K562 (cell line): Measurements from ENCODE around the gene SKIL. TPM values are rescaled to one million over a fixed set of nuclear protein-coding genes. Genes with fewer than 3 reads are reported as not detected.

Experiments
- CREB1 ChIP-seq, 2 experiments: sonication (generic) in 1 of 2; formaldehyde crosslinking in 1 of 2; IDR thresholded peaks; 2 replicates each; pipeline versions ENCODE4 v1.6.1 to v1.8.0; 2012 to 2022; ENCODE audit warnings: inconsistent platforms in 1 of 2, mild to moderate bottlenecking in 1 of 2, missing genetic modification reagents in 1 of 2, moderate library complexity in 1 of 2
- EP400 ChIP-seq: fragments of 450-650 bp; IDR thresholded peaks from 2 replicates; pipeline ENCODE4 v1.6.1; 2017; ENCODE audit warnings: antibody characterized with exemption, mild to moderate bottlenecking, moderate library complexity
- GTF2F1 ChIP-seq: IDR thresholded peaks from 2 replicates; pipeline ENCODE4 v1.6.1; 2011; ENCODE audit warnings: low read depth, low read length, improper control_type of control experiment
- ZFP30 ChIP-seq: fragments of 250-450 bp; sonication (Bioruptor Pico); IDR thresholded peaks from 2 replicates; pipeline ENCODE4 v1.8.0; 2022; ENCODE audit warnings: moderate library complexity, mild to moderate bottlenecking, inconsistent platforms, borderline replicate concordance
- ZNF444 ChIP-seq: fragments of 250-450 bp; sonication (Bioruptor Pico); IDR thresholded peaks from 2 replicates; pipeline ENCODE4 v1.4.0; 2020; ENCODE audit warnings: mild to moderate bottlenecking, moderate library complexity
- polyA plus RNA-seq, 8 experiments: library from polyadenylated mRNA; depleted of rRNA in 4 of 8; stranded (reverse) in 5 of 8; unstranded in 3 of 8; fragments of >200 nt; fragmentation: Nextera tagmentation in 2 of 8; fragmentation: Illumina TruSeq in 1 of 8; extraction: Ambion mirVana in 2 of 8; extraction: Trizol in 1 of 8; gene quantifications; 2 replicates each; pipeline versions ENCODE4 v1.2.1 to v1.2.3, GENCODE V29; 2011 to 2014; ENCODE audit warnings: inconsistent platforms in 1 of 8, missing spikeins in 1 of 8
- total RNA-seq, 7 experiments: library from RNA; depleted of rRNA in 6 of 7; stranded (reverse); fragments of >200 nt in 6 of 7; fragmentation: Illumina TruSeq in 2 of 7; extraction: Trizol in 2 of 7; gene quantifications; 2 replicates each; pipeline versions ENCODE4 v1.2.1 to v1.2.3, GENCODE V29; 2011 to 2021; ENCODE audit warnings: low replicate concordance in 1 of 7
- TF ChIP-seq, protein P1 (sequence below): IDR thresholded peaks from 2 replicates; pipeline ENCODE4 v1.6.1; 2016; ENCODE audit warnings: missing genetic modification characterization, missing compliant biosample characterization
- TF ChIP-seq, protein P2 (sequence below): sonication (generic); formaldehyde crosslinking; IDR thresholded peaks from 2 replicates; pipeline ENCODE4 v1.8.1; 2023; ENCODE audit warnings: mild to moderate bottlenecking, missing genetic modification reagents
- TF ChIP-seq, protein P3 (sequence below): sonication (generic); formaldehyde crosslinking; IDR thresholded peaks from 2 replicates; pipeline ENCODE4 v1.8.1; 2023; ENCODE audit warnings: missing genetic modification reagents, mild to moderate bottlenecking, borderline replicate concordance
- TF ChIP-seq, protein P4 (sequence below): sonication (generic); formaldehyde crosslinking; IDR thresholded peaks from 2 replicates; pipeline ENCODE4 v1.8.0; 2022; ENCODE audit warnings: missing genetic modification reagents, mild to moderate bottlenecking, moderate library complexity, borderline replicate concordance

SKIL gene
- total and polyA plus RNA-seq, 9 of the 15 experiments (the other 6 are each of a cell fraction or from before 2014, with no cell fraction given): 4.3 to 19.1 (median 9.7) TPM

DNA sequence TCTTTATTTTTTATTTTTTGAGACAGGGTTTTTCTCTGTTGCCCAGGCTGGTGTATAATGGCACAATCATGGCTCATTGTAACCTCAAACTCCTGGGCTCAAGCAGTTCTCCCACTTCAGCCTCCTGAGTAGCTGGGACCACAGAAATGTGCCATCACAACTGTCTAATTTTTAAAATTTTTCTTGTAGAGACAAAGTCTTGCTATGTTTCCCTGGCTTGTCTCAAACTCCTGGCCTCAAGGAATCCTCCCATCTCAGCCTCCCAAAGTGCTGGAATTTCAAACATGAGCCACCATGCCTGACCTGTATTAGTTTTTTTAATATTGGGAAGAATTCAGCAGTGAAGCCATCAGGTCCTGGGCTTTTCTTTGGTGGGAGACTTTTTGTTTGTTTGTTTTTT lies 47.6 kb downstream of the SKIL start (continued):
- TF ChIP-seq, protein P1, sequence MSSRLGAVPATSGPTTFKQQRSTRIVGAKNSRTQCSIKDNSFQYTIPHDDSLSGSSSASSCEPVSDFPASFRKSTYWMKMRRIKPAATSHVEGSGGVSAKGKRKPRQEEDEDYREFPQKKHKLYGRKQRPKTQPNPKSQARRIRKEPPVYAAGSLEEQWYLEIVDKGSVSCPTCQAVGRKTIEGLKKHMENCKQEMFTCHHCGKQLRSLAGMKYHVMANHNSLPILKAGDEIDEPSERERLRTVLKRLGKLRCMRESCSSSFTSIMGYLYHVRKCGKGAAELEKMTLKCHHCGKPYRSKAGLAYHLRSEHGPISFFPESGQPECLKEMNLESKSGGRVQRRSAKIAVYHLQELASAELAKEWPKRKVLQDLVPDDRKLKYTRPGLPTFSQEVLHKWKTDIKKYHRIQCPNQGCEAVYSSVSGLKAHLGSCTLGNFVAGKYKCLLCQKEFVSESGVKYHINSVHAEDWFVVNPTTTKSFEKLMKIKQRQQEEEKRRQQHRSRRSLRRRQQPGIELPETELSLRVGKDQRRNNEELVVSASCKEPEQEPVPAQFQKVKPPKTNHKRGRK (tag): no peak
- TF ChIP-seq, protein P2, sequence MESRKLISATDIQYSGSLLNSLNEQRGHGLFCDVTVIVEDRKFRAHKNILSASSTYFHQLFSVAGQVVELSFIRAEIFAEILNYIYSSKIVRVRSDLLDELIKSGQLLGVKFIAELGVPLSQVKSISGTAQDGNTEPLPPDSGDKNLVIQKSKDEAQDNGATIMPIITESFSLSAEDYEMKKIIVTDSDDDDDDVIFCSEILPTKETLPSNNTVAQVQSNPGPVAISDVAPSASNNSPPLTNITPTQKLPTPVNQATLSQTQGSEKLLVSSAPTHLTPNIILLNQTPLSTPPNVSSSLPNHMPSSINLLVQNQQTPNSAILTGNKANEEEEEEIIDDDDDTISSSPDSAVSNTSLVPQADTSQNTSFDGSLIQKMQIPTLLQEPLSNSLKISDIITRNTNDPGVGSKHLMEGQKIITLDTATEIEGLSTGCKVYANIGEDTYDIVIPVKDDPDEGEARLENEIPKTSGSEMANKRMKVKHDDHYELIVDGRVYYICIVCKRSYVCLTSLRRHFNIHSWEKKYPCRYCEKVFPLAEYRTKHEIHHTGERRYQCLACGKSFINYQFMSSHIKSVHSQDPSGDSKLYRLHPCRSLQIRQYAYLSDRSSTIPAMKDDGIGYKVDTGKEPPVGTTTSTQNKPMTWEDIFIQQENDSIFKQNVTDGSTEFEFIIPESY (CRISPR knock-in tag): no peak
- TF ChIP-seq, protein P3, sequence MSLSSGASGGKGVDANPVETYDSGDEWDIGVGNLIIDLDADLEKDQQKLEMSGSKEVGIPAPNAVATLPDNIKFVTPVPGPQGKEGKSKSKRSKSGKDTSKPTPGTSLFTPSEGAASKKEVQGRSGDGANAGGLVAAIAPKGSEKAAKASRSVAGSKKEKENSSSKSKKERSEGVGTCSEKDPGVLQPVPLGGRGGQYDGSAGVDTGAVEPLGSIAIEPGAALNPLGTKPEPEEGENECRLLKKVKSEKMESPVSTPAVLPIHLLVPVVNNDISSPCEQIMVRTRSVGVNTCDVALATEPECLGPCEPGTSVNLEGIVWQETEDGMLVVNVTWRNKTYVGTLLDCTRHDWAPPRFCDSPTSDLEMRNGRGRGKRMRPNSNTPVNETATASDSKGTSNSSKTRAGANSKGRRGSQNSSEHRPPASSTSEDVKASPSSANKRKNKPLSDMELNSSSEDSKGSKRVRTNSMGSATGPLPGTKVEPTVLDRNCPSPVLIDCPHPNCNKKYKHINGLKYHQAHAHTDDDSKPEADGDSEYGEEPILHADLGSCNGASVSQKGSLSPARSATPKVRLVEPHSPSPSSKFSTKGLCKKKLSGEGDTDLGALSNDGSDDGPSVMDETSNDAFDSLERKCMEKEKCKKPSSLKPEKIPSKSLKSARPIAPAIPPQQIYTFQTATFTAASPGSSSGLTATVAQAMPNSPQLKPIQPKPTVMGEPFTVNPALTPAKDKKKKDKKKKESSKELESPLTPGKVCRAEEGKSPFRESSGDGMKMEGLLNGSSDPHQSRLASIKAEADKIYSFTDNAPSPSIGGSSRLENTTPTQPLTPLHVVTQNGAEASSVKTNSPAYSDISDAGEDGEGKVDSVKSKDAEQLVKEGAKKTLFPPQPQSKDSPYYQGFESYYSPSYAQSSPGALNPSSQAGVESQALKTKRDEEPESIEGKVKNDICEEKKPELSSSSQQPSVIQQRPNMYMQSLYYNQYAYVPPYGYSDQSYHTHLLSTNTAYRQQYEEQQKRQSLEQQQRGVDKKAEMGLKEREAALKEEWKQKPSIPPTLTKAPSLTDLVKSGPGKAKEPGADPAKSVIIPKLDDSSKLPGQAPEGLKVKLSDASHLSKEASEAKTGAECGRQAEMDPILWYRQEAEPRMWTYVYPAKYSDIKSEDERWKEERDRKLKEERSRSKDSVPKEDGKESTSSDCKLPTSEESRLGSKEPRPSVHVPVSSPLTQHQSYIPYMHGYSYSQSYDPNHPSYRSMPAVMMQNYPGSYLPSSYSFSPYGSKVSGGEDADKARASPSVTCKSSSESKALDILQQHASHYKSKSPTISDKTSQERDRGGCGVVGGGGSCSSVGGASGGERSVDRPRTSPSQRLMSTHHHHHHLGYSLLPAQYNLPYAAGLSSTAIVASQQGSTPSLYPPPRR (CRISPR knock-in tag): no peak
- TF ChIP-seq EP400: no peak
- no peak for TF ChIP-seq ZFP30
- TF ChIP-seq ZNF444: no peak
- TF ChIP-seq, protein P4, sequence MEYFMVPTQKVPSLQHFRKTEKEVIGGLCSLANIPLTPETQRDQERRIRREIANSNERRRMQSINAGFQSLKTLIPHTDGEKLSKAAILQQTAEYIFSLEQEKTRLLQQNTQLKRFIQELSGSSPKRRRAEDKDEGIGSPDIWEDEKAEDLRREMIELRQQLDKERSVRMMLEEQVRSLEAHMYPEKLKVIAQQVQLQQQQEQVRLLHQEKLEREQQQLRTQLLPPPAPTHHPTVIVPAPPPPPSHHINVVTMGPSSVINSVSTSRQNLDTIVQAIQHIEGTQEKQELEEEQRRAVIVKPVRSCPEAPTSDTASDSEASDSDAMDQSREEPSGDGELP (CRISPR knock-in tag): no peak
- TF ChIP-seq GTF2F1: no peak
- no peak for TF ChIP-seq CREB1 (IDR thresholded peaks at IDR 0.05)
- no peak for TF ChIP-seq CREB1 (CRISPR knock-in tag; IDR thresholded peaks at IDR 0.05)
